ENCODE measurements around the gene PPM1H. TPM values are rescaled to one million over a fixed set of nuclear protein-coding genes. Genes with fewer than 3 reads are reported as not detected.
"Not testable (repeated sequence)": the region's sequence is repeated elsewhere in the genome, so short reads cannot be mapped to it uniquely, and the experiment has no call there.

The PPM1H gene
- total RNA-seq, 1 experiment from 2014 or later, result 8.5 TPM

- H3K27me3 ChIP-seq (replicated peaks); H3K27ac ChIP-seq: not testable (repeated sequence)
These were observed 174.6 kb downstream of the PPM1H start for GRCh38 chr12:62760341-62760740.

GRCh38 chr12:62758216-62758615 lies 176.7 kb downstream of the PPM1H start:
- Histone ChIP-seq H3K4me1 (replicated peaks) (peaks cover 73% of the 10 kb centered on the region), H3K27ac (peak overlapping the region; percentile 73)
- DNase-seq (ENCODE audit: low read depth in 1 of 2, low spot score in 2 of 2), result peak; percentile 76 to 97

More at GRCh38 chr12:62760341-62760740, 174.6 kb downstream of the PPM1H start:
- H3K4me3 ChIP-seq; H3K36me3 ChIP-seq; DNase-seq (ENCODE audit: low read depth in 1 of 2, low spot score in 2 of 2); H3K9me3 ChIP-seq (replicated peaks): not testable (repeated sequence)
- H3K4me1 ChIP-seq (replicated peaks), result peaks cover 55% of the 10 kb centered on the region

DNA sequence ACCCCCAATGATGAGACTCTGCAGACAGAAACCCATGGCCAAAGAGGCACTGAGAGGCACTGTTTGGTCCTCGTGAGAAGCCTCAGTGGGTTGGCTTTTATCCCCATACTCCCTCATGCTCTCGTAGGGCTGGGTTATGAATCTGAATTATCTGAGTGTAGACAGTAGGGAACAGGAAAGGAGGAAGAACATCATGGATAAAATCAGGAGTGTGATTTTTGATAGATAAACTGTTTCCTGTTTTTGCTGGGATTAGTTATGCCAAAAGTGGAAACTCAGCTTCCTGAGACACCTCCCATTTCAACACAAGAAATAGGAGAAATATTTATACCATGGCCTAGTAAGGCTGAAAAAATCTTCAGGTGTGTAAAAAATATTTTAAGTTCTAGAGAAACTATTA lies 177.9 kb downstream of the PPM1H start:
- Histone ChIP-seq H3K4me1 (replicated peaks) (peaks cover 73% of the 10 kb centered on the region), H3K27me3 (replicated peaks) (no peaks in the 10 kb centered on the region)
- DNase-seq (ENCODE audit: low read depth in 1 of 2, low spot score in 2 of 2), result no peak

More at GRCh38 chr12:62758216-62758615, 176.7 kb downstream of the PPM1H start:
- no peaks in the 10 kb centered on the region for H3K27me3 ChIP-seq (replicated peaks)
- peaks cover 6% of the 10 kb centered on the region; the same call in 1 of the 2 replicates for H3K36me3 ChIP-seq
- H3K4me3 ChIP-seq, result no peak overlapping the region
- no peaks in the 10 kb centered on the region for H3K9me3 ChIP-seq (replicated peaks)

GRCh38 chr12:62754706-62755105 lies 180.2 kb downstream of the PPM1H start:
- Histone ChIP-seq H3K27me3 (replicated peaks) (no peaks in the 10 kb centered on the region), H3K4me1 (replicated peaks) (peaks cover 80% of the 10 kb centered on the region), H3K9me3 (replicated peaks) (no peaks in the 10 kb centered on the region), H3K27ac (peak overlapping the region; percentile 73), H3K36me3 (peaks cover 6% of the 10 kb centered on the region; the same call in 1 of the 2 replicates), H3K4me3 (no peak overlapping the region)
- DNase-seq (ENCODE audit: low read depth in 1 of 2, low spot score in 2 of 2), result peak; percentile 89 to 91

More for the DNA sequence above, 177.9 kb downstream of the PPM1H start:
- Histone ChIP-seq H3K4me3 (no peak overlapping the region), H3K36me3 (peaks cover 6% of the 10 kb centered on the region; the same call in 1 of the 2 replicates), H3K27ac (peak overlapping the region; percentile 73), H3K9me3 (replicated peaks) (no peaks in the 10 kb centered on the region)

GRCh38 chr12:62751810-62752155 lies 183.2 kb downstream of the PPM1H start:
- Histone ChIP-seq H3K4me3 (no peak overlapping the region), H3K36me3 (peaks cover 6% of the 10 kb centered on the region; the same call in 1 of the 2 replicates), H3K4me1 (replicated peaks) (peaks cover 71% of the 10 kb centered on the region), H3K27me3 (replicated peaks) (no peaks in the 10 kb centered on the region), H3K27ac (no peak overlapping the region), H3K9me3 (replicated peaks) (no peaks in the 10 kb centered on the region)
- no peak for DNase-seq (ENCODE audit: low read depth in 1 of 2, low spot score in 2 of 2)

DNA sequence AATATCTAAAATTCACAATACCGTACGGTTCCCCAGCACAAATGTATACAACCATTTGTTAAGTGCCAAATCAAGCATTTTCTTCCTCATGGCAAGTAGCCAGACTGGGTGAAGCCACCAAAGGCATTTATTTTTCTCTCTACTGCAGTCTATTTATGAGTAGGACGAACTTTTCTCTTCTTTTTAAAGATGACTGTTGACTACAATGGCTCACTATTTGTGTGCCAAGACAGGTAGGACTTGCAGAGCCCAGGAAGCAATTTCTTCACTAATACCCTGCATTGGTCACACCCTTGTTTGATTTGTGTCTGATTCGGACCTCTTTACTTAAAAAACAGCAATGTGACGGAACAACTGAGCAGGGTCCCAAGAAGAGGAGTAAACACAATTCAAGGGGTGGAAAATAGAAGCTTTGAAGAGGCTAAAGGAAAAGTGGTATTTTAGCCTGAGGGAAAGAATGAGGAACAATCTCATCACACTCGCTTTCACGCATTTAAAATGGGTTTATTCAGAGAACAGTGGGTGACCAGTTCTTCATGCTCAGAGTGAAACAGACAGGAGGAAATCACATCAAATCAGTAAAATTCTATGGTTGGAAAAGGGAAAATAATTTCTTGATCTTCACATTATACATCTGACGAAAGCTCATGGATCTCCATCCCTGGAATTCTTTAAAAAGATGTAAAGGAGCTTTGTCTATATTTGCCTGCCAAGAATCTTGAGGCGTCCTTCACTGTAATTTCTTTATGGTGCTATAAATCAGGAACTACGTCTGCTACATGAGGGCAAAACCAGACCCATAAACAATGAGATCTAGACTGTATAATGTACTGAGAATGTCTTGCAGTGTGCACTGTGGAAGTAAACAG lies 183.8 kb downstream of the PPM1H start:
- no peaks in the 10 kb centered on the region for H3K9me3 ChIP-seq (replicated peaks)
- no peak for DNase-seq (ENCODE audit: low read depth in 1 of 2, low spot score in 2 of 2)
- no peaks in the 10 kb centered on the region for H3K27me3 ChIP-seq (replicated peaks)
- H3K4me3 ChIP-seq, result no peak overlapping the region
- H3K36me3 ChIP-seq, result peaks cover 6% of the 10 kb centered on the region; the same call in 1 of the 2 replicates
- H3K4me1 ChIP-seq (replicated peaks), result peaks cover 71% of the 10 kb centered on the region
- H3K27ac ChIP-seq, result no peak overlapping the region; the same call in 1 of the 2 replicates

DNA sequence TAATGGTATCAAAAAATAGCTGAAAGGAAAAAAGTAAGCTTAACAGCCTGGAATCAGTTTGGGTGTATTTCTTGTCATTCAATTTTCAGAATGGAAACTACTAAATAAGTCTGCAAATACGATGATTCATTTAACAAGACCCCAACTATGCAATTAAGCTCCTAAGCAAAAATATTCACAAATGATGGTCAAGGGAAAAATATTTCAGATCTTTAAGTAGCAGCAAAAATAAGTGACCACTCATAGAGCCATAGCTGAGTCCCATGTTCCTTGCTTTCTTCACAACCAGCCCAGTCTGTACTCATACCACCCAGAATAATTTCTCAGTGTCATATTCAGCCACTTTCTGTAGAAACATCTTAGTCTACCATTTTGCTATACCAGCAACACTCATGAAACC lies 185.4 kb downstream of the PPM1H start:
- H3K4me1 ChIP-seq (replicated peaks), result peaks cover 69% of the 10 kb centered on the region
- H3K27me3 ChIP-seq (replicated peaks), result no peaks in the 10 kb centered on the region
- no peak overlapping the region for H3K4me3 ChIP-seq
- no peaks in the 10 kb centered on the region for H3K36me3 ChIP-seq
- H3K27ac ChIP-seq, result no peak overlapping the region
- H3K9me3 ChIP-seq (replicated peaks), result no peaks in the 10 kb centered on the region
- DNase-seq (ENCODE audit: low read depth in 1 of 2, low spot score in 2 of 2), result no peak

DNA sequence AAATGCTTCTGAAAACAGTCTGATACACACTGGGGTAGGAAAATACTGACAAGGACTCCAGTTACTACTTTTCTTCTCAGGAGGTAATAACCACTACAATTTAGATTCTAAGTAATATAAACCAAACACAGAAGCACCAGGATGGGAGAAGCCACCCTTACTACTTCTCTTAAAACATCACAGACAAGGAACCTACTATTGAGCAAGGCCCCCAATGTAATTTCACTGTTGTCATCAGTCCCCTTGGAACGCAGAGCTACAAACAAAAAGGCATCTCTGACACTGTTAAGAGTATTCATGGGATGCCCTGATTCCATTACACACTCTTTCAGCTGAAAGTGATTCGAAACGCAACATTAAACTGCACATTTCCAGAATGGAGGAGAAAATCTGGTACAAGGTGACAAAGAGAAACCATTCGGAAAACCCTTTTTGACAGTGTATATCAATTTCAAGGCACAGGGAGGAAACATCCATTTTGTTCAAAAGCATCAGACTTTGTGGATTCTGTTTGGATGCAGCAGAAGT lies 185.9 kb downstream of the PPM1H start:
- Histone ChIP-seq H3K27me3 (replicated peaks) (no peaks in the 10 kb centered on the region), H3K36me3 (no peaks in the 10 kb centered on the region), H3K4me1 (replicated peaks) (peaks cover 69% of the 10 kb centered on the region), H3K27ac (no peak overlapping the region), H3K4me3 (no peak overlapping the region), H3K9me3 (replicated peaks) (no peaks in the 10 kb centered on the region)
- no peak for DNase-seq (ENCODE audit: low read depth in 1 of 2, low spot score in 2 of 2)

- DNase-seq (ENCODE audit: low read depth in 1 of 2, low spot score in 2 of 2), result peak; percentile 81 to 90
- H3K27ac ChIP-seq, result peak overlapping the region; percentile 91
These were observed 190.4 kb downstream of the PPM1H start for GRCh38 chr12:62744551-62744950.

GRCh38 chr12:62739266-62740015 lies 195.5 kb downstream of the PPM1H start:
- Histone ChIP-seq H3K27me3 (replicated peaks) (no peaks in the 10 kb centered on the region), H3K4me1 (replicated peaks) (peaks cover 19% of the 10 kb centered on the region), H3K4me3 (no peak overlapping the region), H3K27ac (no peak overlapping the region), H3K9me3 (replicated peaks) (no peaks in the 10 kb centered on the region), H3K36me3 (no peaks in the 10 kb centered on the region)
- no peak for DNase-seq (ENCODE audit: low read depth in 1 of 2, low spot score in 2 of 2)

More at GRCh38 chr12:62744551-62744950, 190.4 kb downstream of the PPM1H start:
- Histone ChIP-seq H3K36me3 (no peaks in the 10 kb centered on the region), H3K4me3 (no peak overlapping the region), H3K4me1 (replicated peaks) (peaks cover 42% of the 10 kb centered on the region), H3K9me3 (replicated peaks) (no peaks in the 10 kb centered on the region), H3K27me3 (replicated peaks) (no peaks in the 10 kb centered on the region)

DNA sequence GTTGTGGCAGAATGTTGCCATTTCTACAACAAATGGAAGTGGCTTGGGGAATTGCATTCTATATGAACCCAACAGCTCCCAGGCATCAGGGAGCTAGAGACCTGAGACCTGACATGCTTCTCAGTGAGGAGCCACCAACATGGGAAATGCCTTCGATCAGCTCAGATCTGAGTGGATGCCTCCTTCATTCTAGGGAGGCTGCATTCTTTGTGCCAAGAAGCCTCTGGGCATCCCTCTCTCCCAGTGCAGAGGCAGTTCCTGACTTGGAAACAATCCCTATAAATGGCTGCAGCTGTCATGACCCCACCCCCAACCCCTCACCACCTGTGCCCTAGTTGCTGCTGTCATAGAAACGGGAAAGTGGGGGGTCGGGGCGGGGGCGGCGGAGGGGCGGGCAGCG lies 196.3 kb downstream of the PPM1H start:
- Histone ChIP-seq H3K27me3 (replicated peaks) (no peaks in the 10 kb centered on the region), H3K27ac (no peak overlapping the region), H3K4me3 (no peak overlapping the region), H3K4me1 (replicated peaks) (peaks cover 15% of the 10 kb centered on the region), H3K36me3 (no peaks in the 10 kb centered on the region), H3K9me3 (replicated peaks) (no peaks in the 10 kb centered on the region)
- DNase-seq (ENCODE audit: low read depth in 1 of 2, low spot score in 2 of 2), result no peak

GRCh38 chr12:62738105-62738504 lies 196.8 kb downstream of the PPM1H start:
- Histone ChIP-seq H3K4me1 (replicated peaks) (peaks cover 20% of the 10 kb centered on the region), H3K27me3 (replicated peaks) (no peaks in the 10 kb centered on the region), H3K4me3 (no peak overlapping the region), H3K36me3 (no peaks in the 10 kb centered on the region), H3K27ac (no peak overlapping the region), H3K9me3 (replicated peaks) (no peaks in the 10 kb centered on the region)
- DNase-seq (ENCODE audit: low read depth in 1 of 2, low spot score in 2 of 2), result no peak

DNA sequence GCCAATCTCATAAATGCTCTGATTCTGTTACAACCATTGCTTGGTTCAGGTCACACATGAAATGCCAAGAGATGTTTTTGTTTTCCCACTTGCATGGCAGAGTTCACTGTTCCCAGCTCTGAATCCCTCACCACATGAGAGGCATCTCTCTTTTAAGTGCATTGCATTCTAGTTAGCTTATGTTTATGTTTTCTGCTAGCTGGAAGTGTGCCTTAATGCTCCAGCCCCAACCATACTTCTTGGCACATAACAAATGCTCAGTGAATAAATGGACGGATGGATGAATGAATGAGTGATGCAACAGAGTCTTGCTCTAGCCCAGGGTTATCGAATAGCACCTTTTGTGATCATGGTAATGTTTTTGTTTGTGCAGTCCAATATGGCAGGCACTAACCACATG lies 197.3 kb downstream of the PPM1H start:
- Histone ChIP-seq H3K4me3 (no peak overlapping the region), H3K27me3 (replicated peaks) (no peaks in the 10 kb centered on the region), H3K4me1 (replicated peaks) (peaks cover 25% of the 10 kb centered on the region), H3K36me3 (no peaks in the 10 kb centered on the region), H3K27ac (no peak overlapping the region), H3K9me3 (replicated peaks) (no peaks in the 10 kb centered on the region)
- no peak for DNase-seq (ENCODE audit: low read depth in 1 of 2, low spot score in 2 of 2)

DNA sequence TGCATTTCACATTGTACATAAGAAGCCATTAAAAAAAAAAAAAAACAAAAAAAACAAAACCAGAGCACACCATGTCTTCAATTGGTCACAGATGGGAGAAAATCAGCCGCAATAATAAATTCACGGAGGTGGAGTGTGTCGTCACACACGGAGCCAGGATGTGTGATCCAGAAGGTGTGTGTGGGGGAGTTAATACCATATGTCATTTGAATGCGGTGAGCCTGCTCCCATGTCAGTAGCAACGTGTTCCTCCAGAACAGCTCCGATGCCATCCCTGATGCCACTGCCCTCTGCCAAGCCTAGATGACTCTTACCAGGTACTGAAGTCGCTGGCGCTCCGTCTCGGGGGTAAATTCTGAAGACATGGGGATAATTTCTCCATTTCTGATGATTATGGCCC lies 197.8 kb downstream of the PPM1H start:
- DNase-seq (ENCODE audit: low read depth in 1 of 2, low spot score in 2 of 2), result no peak
- H3K27ac ChIP-seq, result no peak overlapping the region
- no peaks in the 10 kb centered on the region for H3K27me3 ChIP-seq (replicated peaks)
- peaks cover 30% of the 10 kb centered on the region for H3K4me1 ChIP-seq (replicated peaks)
- no peaks in the 10 kb centered on the region for H3K36me3 ChIP-seq
- H3K4me3 ChIP-seq, result no peak overlapping the region
- no peaks in the 10 kb centered on the region for H3K9me3 ChIP-seq (replicated peaks)

Data from SJSA1 (cell line).